Measurements from ENCODE around the gene SARDH.

The SARDH gene

DNA sequence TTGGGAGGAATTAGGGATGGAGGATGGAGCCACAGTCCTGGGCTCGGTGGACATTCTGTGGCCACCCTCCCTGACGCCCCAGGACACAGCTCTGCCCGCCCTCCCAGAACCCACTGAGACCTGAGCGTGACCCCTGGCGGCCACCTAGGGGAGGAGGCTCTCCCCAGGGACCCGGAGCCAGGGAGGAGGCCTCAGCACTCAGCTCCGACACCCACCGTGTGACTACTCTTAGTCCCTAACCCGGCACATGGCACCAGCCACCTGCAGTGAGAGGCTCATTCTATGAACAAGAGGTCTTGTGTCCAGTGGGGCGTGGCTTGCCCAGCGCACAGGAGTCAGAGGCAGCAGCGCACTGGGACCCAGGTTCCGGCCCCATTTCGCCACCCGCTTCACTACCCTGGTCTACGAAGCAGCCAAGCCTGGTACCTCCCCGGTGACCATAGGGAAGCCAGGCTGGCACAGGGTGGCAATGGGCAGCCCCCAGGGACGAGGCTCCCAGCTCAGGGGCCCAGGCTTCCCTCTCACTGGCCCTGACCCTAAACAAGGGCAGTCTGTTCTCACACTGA, 10.2 kb downstream of the SARDH start:
- H3K27ac ChIP-seq (ENCODE audit: low read depth, low read length) = no peak overlapping the region
- no peaks in the 10 kb centered on the region for H3K9me3 ChIP-seq (ENCODE audit: low read length)
- no peak overlapping the region for H3K4me3 ChIP-seq (ENCODE audit: low read depth in 1 of 2, low read length in 2 of 2)
- H3K36me3 ChIP-seq (ENCODE audit: insufficient read depth, low read length) = no peaks in the 10 kb centered on the region
- no peak overlapping the region for H3K9ac ChIP-seq (ENCODE audit: low read length)
- no peaks in the 10 kb centered on the region for H3K4me1 ChIP-seq (ENCODE audit: insufficient read depth, low read length)
- no peaks in the 10 kb centered on the region for H3K27me3 ChIP-seq (ENCODE audit: control insufficient read depth in 1 of 2, insufficient read depth in 2 of 2, low read length in 2 of 2)

DNA sequence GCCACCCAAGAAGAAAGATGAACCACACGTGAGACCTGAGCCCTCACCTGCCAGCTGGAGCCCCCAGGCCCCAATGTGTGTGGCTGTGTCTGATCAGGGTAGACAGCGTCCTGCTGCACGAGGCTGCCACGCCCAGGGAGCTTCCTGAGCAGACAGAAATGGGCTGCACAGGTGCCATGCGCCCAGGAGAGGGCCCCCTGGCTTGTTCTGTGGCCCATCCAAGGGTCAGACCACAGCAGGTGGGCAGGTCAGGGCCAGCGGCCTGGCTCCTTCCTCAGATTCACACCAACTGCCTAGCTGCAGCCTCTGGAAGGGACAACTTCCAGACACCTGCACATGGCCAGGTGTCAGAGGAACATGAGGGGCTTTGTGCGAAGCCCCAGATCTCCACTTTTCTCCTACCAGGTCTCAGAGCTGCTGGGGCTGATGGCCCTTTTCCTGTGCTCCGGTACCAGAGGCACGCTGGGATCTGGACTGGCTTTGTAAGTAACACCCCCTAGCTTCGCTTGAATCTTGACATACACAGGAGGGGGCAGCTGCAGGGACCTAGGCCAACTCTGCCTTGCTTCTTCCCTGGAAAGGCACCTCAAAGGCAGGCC, 10.8 kb downstream of the SARDH start:
- Histone ChIP-seq H3K27me3 (ENCODE audit: control insufficient read depth in 1 of 2, insufficient read depth in 2 of 2, low read length in 2 of 2) (no peaks in the 10 kb centered on the region), H3K9me3 (ENCODE audit: low read length) (no peaks in the 10 kb centered on the region), H3K27ac (ENCODE audit: low read depth, low read length) (no peak overlapping the region), H3K36me3 (ENCODE audit: insufficient read depth, low read length) (no peaks in the 10 kb centered on the region), H3K9ac (ENCODE audit: low read length) (no peak overlapping the region), H3K4me3 (ENCODE audit: low read depth in 1 of 2, low read length in 2 of 2) (no peak overlapping the region), H3K4me1 (ENCODE audit: insufficient read depth, low read length) (no peaks in the 10 kb centered on the region)

DNA sequence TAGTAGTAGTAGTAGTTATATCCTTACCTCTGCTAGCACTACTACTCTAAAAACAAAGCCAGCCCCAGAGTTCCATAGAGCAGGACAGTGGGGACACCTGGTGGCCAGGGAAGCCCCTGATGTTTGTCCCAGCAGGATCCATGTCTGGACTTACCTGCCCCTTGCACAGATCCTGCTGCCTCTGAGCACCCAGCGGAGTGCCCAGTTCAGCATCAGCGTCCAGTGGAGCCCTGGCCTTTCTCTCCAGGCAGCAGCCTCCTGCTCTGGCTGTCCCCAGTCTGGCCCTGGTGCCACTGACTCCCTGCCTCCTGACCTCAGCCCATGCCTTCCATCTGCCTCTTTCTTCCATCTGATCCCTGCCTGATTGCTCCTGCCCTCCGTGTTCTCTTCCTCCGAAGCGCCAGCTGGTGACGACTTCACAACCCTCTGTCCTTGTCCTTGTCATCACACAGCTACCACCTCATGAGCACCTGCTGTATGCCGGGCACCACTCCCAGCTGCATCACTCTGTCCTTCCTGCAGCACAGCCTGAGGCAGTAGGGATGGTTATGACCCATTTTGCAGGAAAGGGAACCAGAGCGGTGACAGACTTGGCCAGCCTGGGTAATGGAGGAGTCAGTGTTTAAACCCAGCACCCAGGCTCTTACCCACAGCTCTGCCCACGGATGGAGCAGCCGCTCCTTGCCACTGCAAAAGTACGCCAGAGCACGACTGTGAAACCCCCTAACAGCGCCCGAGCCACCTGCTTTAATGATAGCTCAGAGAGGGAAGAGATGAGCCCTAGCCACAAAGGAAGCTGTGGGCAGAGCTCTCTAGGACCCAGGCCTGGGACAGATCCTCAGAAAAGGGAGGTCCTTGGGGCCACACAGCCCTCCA, 11.5 kb downstream of the SARDH start:
- Histone ChIP-seq H3K36me3 (ENCODE audit: insufficient read depth, low read length) (no peaks in the 10 kb centered on the region), H3K9ac (ENCODE audit: low read length) (no peak overlapping the region), H3K27me3 (ENCODE audit: control insufficient read depth in 1 of 2, insufficient read depth in 2 of 2, low read length in 2 of 2) (no peaks in the 10 kb centered on the region), H3K27ac (ENCODE audit: low read depth, low read length) (no peak overlapping the region), H3K4me3 (ENCODE audit: low read depth in 1 of 2, low read length in 2 of 2) (no peak overlapping the region), H3K4me1 (ENCODE audit: insufficient read depth, low read length) (no peaks in the 10 kb centered on the region), H3K9me3 (ENCODE audit: low read length) (no peaks in the 10 kb centered on the region)

DNA sequence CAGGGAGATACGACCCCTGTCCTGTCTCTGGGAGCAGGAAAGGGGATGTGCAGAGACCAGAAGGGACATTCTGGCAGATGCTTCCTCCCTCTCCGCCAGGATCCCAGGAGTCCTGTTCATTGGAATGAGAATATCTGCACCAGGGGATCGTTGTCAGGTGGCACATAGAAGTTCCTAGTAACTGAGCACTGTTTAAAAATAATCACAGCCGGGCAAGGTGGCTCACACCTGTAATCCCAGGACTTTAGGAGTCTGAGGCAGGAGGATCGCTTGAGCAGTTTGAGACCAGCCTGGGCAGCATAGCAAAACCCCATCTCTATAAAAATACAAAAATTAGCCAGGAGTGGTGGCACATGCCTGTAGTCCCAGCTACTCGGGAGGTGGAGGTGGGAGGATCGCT, 12.3 kb downstream of the SARDH start:
- no peaks in the 10 kb centered on the region for H3K9me3 ChIP-seq (ENCODE audit: low read length)
- no peak overlapping the region for H3K9ac ChIP-seq (ENCODE audit: low read length)
- no peaks in the 10 kb centered on the region for H3K36me3 ChIP-seq (ENCODE audit: insufficient read depth, low read length)
- no peak overlapping the region for H3K27ac ChIP-seq (ENCODE audit: low read depth, low read length)
- no peaks in the 10 kb centered on the region for H3K4me1 ChIP-seq (ENCODE audit: insufficient read depth, low read length)
- H3K4me3 ChIP-seq (ENCODE audit: low read depth in 1 of 2, low read length in 2 of 2) = no peak overlapping the region
- no peaks in the 10 kb centered on the region for H3K27me3 ChIP-seq (ENCODE audit: control insufficient read depth in 1 of 2, insufficient read depth in 2 of 2, low read length in 2 of 2)

DNA sequence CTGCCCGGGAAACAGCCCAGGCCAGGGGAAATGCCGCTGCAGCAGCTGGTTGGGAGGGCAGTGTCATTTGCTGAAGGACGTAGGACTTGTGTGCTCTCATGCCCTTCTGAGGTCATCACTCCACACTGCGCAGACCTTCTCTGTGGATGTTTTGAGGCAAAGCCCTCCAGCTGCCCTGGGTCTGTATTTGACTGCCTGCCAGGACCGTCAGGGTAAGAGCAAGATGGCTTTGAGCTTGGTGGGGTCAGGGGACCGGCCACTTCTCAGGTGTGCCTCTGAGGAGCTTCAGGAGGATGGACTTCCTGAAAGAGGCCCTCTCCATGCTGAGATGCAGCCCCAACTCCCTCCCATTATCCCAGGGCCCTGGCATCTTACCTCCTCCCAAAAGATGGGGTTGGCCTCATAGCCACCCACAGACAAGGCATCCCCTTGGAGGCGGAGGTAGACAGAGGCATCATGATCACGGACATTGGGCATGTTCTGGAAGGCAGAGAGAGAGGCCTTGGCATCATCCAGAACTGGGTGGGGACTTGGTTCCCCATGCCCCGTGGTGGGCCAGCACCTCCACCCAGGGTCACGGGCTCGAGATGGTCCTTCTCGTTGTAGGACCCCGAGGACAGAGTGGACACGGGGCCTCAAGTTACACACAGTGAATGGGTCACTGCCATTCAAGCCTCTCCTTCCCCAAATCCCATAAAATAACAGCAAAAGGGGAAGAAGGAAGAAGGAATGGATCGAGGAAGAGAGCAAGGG, 19.4 kb downstream of the SARDH start:
- Histone ChIP-seq H3K9ac (ENCODE audit: low read length) (no peak overlapping the region), H3K27ac (ENCODE audit: low read depth, low read length) (no peak overlapping the region), H3K27me3 (ENCODE audit: control insufficient read depth in 1 of 2, insufficient read depth in 2 of 2, low read length in 2 of 2) (peaks cover 0 to 5% of the 10 kb centered on the region in 2 donors), H3K9me3 (ENCODE audit: low read length) (no peaks in the 10 kb centered on the region), H3K36me3 (ENCODE audit: insufficient read depth, low read length) (no peaks in the 10 kb centered on the region), H3K4me1 (ENCODE audit: insufficient read depth, low read length) (no peaks in the 10 kb centered on the region), H3K4me3 (ENCODE audit: low read depth in 1 of 2, low read length in 2 of 2) (no peak overlapping the region)

DNA sequence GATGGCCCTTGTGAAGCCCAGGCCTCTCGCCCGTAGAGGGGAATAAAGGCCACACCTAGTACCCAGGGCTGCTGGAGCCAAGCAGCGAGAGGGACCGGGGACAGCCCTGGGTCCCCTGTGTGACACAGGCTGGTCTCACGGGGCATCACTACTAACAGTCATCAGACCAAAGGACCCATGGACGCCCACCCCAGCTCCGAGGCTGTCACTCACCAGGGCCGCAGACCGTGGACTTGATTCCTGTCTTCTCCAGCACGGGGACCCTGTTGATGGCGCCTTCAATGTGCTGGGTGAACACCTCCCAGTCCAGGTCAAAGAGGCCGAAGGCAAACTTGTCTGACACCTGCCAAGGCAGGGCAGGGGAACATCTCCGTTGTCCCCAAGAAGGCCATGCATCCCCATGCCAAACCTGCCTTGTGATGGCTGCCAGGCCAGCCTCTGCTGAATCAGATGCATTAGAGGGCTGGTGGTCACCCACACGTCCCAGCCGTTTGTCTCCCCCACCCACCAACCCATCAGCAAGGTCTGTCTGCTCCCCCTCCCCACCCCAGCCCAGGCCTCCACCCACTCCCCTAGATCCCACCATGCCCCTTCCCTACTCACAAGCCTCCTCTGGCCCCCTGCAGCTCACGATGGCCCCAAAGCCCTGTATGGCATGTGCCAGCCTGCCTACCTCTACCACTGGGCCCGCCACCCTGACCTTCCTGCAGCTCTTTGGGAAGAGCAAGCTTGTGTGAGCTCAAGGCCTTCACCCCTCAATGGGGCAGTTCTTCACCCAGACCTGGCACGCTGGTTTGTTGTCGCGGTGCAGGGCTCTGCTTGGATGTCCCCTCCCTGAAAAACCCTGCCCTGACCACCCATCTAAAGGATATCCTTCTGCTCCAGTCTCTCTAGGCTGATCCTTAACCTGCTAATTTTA, 20.8 kb downstream of the SARDH start:
- H3K4me3 ChIP-seq (ENCODE audit: low read depth in 1 of 2, low read length in 2 of 2) = no peak overlapping the region

DNA sequence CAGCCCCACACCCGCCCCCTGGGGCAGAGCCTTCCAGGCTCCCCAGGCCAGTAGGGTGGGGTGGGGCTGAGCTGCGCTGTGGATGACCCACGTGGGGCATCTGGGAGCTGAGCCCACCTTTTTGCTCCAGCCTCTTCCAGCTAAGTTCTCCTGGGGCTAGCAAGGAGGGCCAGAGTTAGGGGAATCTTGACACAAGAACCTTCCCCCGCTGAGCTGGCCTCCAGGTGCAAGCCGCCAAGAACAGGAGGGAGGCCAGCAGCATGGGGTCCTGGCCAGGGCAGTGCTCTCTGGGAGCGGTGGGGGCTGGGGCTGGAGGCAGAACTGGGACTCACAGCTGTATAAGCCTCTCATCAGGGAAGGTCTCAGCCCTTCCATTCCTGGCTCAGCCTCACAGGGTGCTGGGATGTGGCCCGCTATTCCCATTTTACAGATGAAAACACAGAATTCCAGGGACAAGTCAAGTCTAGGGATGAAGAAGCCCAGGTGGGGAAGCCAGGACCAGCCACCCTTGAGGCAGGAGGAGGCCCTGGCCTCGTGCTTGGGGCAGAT, 21.5 kb downstream of the SARDH start:
- Histone ChIP-seq H3K4me3 (ENCODE audit: low read depth in 1 of 2, low read length in 2 of 2) (no peak overlapping the region), H3K36me3 (ENCODE audit: insufficient read depth, low read length) (no peaks in the 10 kb centered on the region), H3K9me3 (ENCODE audit: low read length) (no peaks in the 10 kb centered on the region), H3K27ac (ENCODE audit: low read depth, low read length) (no peak overlapping the region), H3K4me1 (ENCODE audit: insufficient read depth, low read length) (no peaks in the 10 kb centered on the region), H3K9ac (ENCODE audit: low read length) (no peak overlapping the region), H3K27me3 (ENCODE audit: control insufficient read depth in 1 of 2, insufficient read depth in 2 of 2, low read length in 2 of 2) (peaks cover 0 to 5% of the 10 kb centered on the region in 2 donors)

More for the DNA sequence above, 20.8 kb downstream of the SARDH start:
- Histone ChIP-seq H3K27me3 (ENCODE audit: control insufficient read depth in 1 of 2, insufficient read depth in 2 of 2, low read length in 2 of 2) (peaks cover 0 to 5% of the 10 kb centered on the region in 2 donors), H3K4me1 (ENCODE audit: insufficient read depth, low read length) (no peaks in the 10 kb centered on the region), H3K9me3 (ENCODE audit: low read length) (no peaks in the 10 kb centered on the region), H3K9ac (ENCODE audit: low read length) (no peak overlapping the region), H3K27ac (ENCODE audit: low read depth, low read length) (no peak overlapping the region), H3K36me3 (ENCODE audit: insufficient read depth, low read length) (no peaks in the 10 kb centered on the region)

DNA sequence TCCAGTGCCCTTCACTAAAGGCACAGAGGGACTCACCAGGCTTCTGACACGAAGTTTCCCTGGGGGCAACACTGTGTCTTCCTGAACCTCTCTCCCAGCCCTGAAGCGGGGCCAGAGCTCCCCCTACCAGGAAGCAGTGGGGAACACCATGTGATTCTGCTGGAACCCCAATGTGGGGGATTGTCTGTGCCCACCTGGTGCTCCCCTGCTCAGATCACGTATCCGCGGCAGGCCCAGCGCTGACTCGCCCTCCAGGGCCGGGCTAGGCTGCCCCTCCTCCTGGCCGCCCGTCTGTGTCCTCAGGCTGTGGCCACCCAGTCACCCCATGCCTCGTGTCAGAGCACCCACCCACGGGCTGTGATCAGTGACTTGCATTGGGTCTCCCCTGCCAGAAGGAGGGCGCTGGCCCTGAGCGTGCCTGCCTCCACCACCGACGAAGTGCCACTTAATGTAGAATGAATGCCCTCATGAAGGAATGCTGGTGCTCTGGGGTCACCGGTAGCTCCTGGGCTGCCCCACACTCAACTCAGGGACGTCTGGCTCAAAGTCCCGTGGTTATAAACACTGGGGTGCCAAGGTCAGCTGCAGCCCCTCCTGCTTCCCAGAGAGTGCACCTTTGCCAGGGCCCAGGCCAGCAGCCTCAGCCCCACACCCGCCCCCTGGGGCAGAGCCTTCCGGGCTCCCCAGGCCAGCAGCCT, 22.1 kb downstream of the SARDH start:
- Histone ChIP-seq H3K36me3 (ENCODE audit: insufficient read depth, low read length) (no peaks in the 10 kb centered on the region), H3K9ac (ENCODE audit: low read length) (no peak overlapping the region), H3K9me3 (ENCODE audit: low read length) (no peaks in the 10 kb centered on the region), H3K27me3 (ENCODE audit: control insufficient read depth in 1 of 2, insufficient read depth in 2 of 2, low read length in 2 of 2) (peaks cover 0 to 5% of the 10 kb centered on the region in 2 donors), H3K4me3 (ENCODE audit: low read depth in 1 of 2, low read length in 2 of 2) (no peak overlapping the region), H3K27ac (ENCODE audit: low read depth, low read length) (no peak overlapping the region), H3K4me1 (ENCODE audit: insufficient read depth, low read length) (no peaks in the 10 kb centered on the region)

DNA sequence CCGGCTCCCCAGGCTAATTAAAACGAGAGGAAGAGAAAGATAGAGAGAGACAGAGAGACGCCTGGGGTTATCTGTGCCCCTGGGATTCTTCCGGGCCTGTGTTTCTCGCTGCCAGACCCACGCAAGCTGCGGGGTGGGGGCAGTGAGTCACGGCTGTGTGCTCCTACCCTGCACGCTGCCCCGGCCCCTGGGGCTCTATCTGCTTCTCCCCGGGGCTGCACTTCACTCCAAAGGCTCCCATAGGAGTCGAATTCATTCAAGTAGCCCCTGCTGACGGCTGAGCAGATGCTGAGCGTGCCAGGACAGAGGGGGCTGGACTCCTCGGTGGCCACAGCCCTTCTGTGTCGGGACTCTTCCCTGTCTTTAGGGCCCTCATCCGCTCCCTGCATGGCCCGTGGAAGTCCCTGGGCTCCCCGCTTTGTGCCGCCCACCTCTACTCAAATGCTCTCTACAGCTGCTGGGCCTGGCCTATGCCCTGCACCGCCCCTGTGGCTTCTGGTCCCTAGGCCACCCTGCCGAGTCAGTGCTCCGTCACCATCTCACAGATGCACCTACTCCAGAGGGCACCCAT, 22.8 kb downstream of the SARDH start:
- H3K9ac ChIP-seq (ENCODE audit: low read length) = no peak overlapping the region
- H3K9me3 ChIP-seq (ENCODE audit: low read length) = no peaks in the 10 kb centered on the region
- H3K4me1 ChIP-seq (ENCODE audit: insufficient read depth, low read length) = no peaks in the 10 kb centered on the region
- no peaks in the 10 kb centered on the region for H3K36me3 ChIP-seq (ENCODE audit: insufficient read depth, low read length)
- H3K4me3 ChIP-seq (ENCODE audit: low read depth in 1 of 2, low read length in 2 of 2) = no peak overlapping the region
- H3K27ac ChIP-seq (ENCODE audit: low read depth, low read length) = no peak overlapping the region
- H3K27me3 ChIP-seq (ENCODE audit: control insufficient read depth in 1 of 2, insufficient read depth in 2 of 2, low read length in 2 of 2) = peaks cover 0 to 5% of the 10 kb centered on the region in 2 donors
